Upper lobe of left lung (tissue), 6 donors: ENCODE results near the gene RHOT2. TPM values are rescaled to one million over a fixed set of nuclear protein-coding genes. Genes with fewer than 3 reads are reported as not detected.

ENCODE experiments used
- ATAC-seq, 2 donors: fragments of 200-7000 bp; cut with Tn5 transposase; one replicate each; pipeline ENCODE4 v1.9.1; 2022; ENCODE audit warnings: mild to moderate bottlenecking in 2 of 2, moderate library complexity in 2 of 2; ENCODE audit not compliant: low FRiP score in 2 of 2
- DNase-seq, 2 donors: peaks; one replicate each; pipeline ENCODE4 v3.0.0-alpha.2; 2019 to 2020
- H3K27ac ChIP-seq, 4 donors: fragments of 200-600 bp; sonication (generic); one replicate each; pipeline ENCODE4 v1.5.1; 2016 to 2019
- H3K27me3 ChIP-seq, 4 donors: fragments of 200-600 bp; sonication (generic); one replicate each; pipeline ENCODE4 v1.5.1; 2017 to 2019
- H3K36me3 ChIP-seq, 4 donors: fragments of 200-600 bp; sonication (generic); one replicate each; pipeline ENCODE4 v1.5.1; 2016 to 2019
- H3K4me1 ChIP-seq, 4 donors: fragments of 200-600 bp; sonication (generic); one replicate each; pipeline ENCODE4 v1.5.1; 2018 to 2019
- H3K4me3 ChIP-seq, 4 donors: fragments of 200-600 bp; sonication (generic); one replicate each; pipeline ENCODE4 v1.5.1; 2017 to 2019; ENCODE audit warnings: mild to moderate bottlenecking in 2 of 4, moderate library complexity in 1 of 4
- H3K9me3 ChIP-seq, 4 donors: fragments of 200-600 bp; sonication (generic); one replicate each; pipeline ENCODE4 v1.5.1; 2018 to 2019
- CTCF ChIP-seq, 6 experiments: fragments of 450-650 bp in 4 of 6; fragments of 200-600 bp in 2 of 6; sonication (generic) in 2 of 6; IDR thresholded peaks; one replicate each; pipeline ENCODE4 v1.5.1; 2016 to 2019; ENCODE audit warnings: antibody characterized with exemption in 6 of 6
- EP300 ChIP-seq, 4 donors: sonication (generic); formaldehyde crosslinking; IDR thresholded peaks; one replicate each; pipeline ENCODE4 v1.5.1; 2017; ENCODE audit warnings: antibody characterized with exemption in 4 of 4, control low read depth in 2 of 4
- POLR2A ChIP-seq, 4 donors: fragments of 450-650 bp; IDR thresholded peaks; one replicate each; pipeline ENCODE4 v1.5.1; 2016 to 2017; ENCODE audit warnings: antibody characterized with exemption in 4 of 4, mild to moderate bottlenecking in 2 of 4
- POLR2AphosphoS5 ChIP-seq, 2 donors: sonication (generic); formaldehyde crosslinking; IDR thresholded peaks; one replicate each; pipeline ENCODE4 v1.5.1; 2017; ENCODE audit warnings: antibody characterized with exemption in 2 of 2
- WGBS, 2 donors: methylation state at CpG; one replicate each; pipeline ENCODE4 v1.1.5; 2017 to 2018; 5-methylcytosine and 5-hydroxymethylcytosine counted together
- total RNA-seq, 6 donors: library from RNA; depleted of rRNA in 4 of 6; stranded (reverse); fragments of >200 nt in 4 of 6; gene quantifications; one replicate each; pipeline versions ENCODE4 v1.1.0 to v1.2.1, GENCODE V29; 2016 to 2021
- donor health status: DM: no; HTN: no; CAD: no; lungs with moderate emphysema.
- donor health status: DM: no; HTN: yes; CAD: no; lungs with severe emphysema.

RHOT2 gene
- total RNA-seq, 6 donors from 2014 or later, result 53.0 to 535 (median 107) TPM

GRCh38 chr16:700684-701584 is 33.0 kb downstream of the RHOT2 start:
- DNase-seq, result peak in 1 of 2 donors; percentile 91
- H3K36me3 ChIP-seq, result no peaks in the 10 kb centered on the region
- 10 to 20% methylated on average over 7 to 37 of the region's 76 CpGs for WGBS, 2 donors
- H3K4me3 ChIP-seq, result no peak overlapping the region
- peak in 1 of 2 donors; percentile 63 for ATAC-seq
- TF ChIP-seq POLR2AphosphoS5 (IDR thresholded peaks at IDR 0.05), result no peak
- no peak for TF ChIP-seq EP300 (IDR thresholded peaks at IDR 0.05)
- no peak for TF ChIP-seq POLR2A (IDR thresholded peaks at IDR 0.05)
- TF ChIP-seq CTCF (IDR thresholded peaks at IDR 0.05), result no peak
- H3K9me3 ChIP-seq, result no peaks in the 10 kb centered on the region
- H3K27me3 ChIP-seq, result peaks cover 2 to 70% (median 35%) of the 10 kb centered on the region in 4 donors
- H3K4me1 ChIP-seq, result peaks cover 5 to 23% (median 8%) of the 10 kb centered on the region in 4 donors
- H3K27ac ChIP-seq, result no peak overlapping the region

GRCh38 chr16:702341-702740 is 34.4 kb downstream of the RHOT2 start:
- Histone ChIP-seq H3K4me1 (peaks cover 5 to 30% (median 8%) of the 10 kb centered on the region in 4 donors), H3K9me3 (no peaks in the 10 kb centered on the region), H3K36me3 (no peaks in the 10 kb centered on the region), H3K27ac (no peak overlapping the region), H3K27me3 (peaks cover 4 to 74% (median 45%) of the 10 kb centered on the region in 4 donors), H3K4me3 (no peak overlapping the region)
- ATAC-seq (no peak), DNase-seq (no peak)
- WGBS, 2 donors, result 85 to 88% methylated on average over 19 of the region's 19 CpGs
- TF ChIP-seq EP300 (IDR thresholded peaks at IDR 0.05) (no peak), POLR2AphosphoS5 (IDR thresholded peaks at IDR 0.05) (no peak), POLR2A (IDR thresholded peaks at IDR 0.05) (no peak), CTCF (IDR thresholded peaks at IDR 0.05) (no peak)

GRCh38 chr16:703406-703805 is 35.5 kb downstream of the RHOT2 start:
- 69 to 92% methylated on average over 2 to 5 of the region's 12 CpGs for WGBS, 2 donors
- Histone ChIP-seq H3K4me3 (no peak overlapping the region), H3K36me3 (no peaks in the 10 kb centered on the region), H3K27ac (no peak overlapping the region), H3K9me3 (no peaks in the 10 kb centered on the region), H3K4me1 (peaks cover 5 to 30% (median 8%) of the 10 kb centered on the region in 4 donors), H3K27me3 (peaks cover 4 to 82% (median 47%) of the 10 kb centered on the region in 4 donors)
- TF ChIP-seq POLR2A (IDR thresholded peaks at IDR 0.05) (no peak), CTCF (IDR thresholded peaks at IDR 0.05) (no peak), POLR2AphosphoS5 (IDR thresholded peaks at IDR 0.05) (no peak), EP300 (IDR thresholded peaks at IDR 0.05) (no peak)
- ATAC-seq (no peak), DNase-seq (peak in 1 of 2 donors; percentile 59)

GRCh38 chr16:704047-704446 is 36.1 kb downstream of the RHOT2 start:
- no peak overlapping the region for H3K27ac ChIP-seq
- H3K9me3 ChIP-seq, result no peaks in the 10 kb centered on the region
- peak in 1 of 2 donors; percentile 32 for DNase-seq
- no peak overlapping the region for H3K4me3 ChIP-seq
- no peak for TF ChIP-seq POLR2A (IDR thresholded peaks at IDR 0.05)
- no peak for TF ChIP-seq CTCF (IDR thresholded peaks at IDR 0.05)
- TF ChIP-seq EP300 (IDR thresholded peaks at IDR 0.05), result no peak
- TF ChIP-seq POLR2AphosphoS5 (IDR thresholded peaks at IDR 0.05), result no peak
- peaks cover 5 to 30% (median 8%) of the 10 kb centered on the region in 4 donors for H3K4me1 ChIP-seq
- H3K36me3 ChIP-seq, result no peaks in the 10 kb centered on the region
- no peak for ATAC-seq
- peaks cover 6 to 85% (median 47%) of the 10 kb centered on the region in 4 donors for H3K27me3 ChIP-seq
- 59% methylated on average over 6 of the region's 7 CpGs; no CpG with 5 or more reads in 1 of the 2 donors for WGBS, 2 donors
